ENCODE data around the gene CD248.

CD248 gene

DNA sequence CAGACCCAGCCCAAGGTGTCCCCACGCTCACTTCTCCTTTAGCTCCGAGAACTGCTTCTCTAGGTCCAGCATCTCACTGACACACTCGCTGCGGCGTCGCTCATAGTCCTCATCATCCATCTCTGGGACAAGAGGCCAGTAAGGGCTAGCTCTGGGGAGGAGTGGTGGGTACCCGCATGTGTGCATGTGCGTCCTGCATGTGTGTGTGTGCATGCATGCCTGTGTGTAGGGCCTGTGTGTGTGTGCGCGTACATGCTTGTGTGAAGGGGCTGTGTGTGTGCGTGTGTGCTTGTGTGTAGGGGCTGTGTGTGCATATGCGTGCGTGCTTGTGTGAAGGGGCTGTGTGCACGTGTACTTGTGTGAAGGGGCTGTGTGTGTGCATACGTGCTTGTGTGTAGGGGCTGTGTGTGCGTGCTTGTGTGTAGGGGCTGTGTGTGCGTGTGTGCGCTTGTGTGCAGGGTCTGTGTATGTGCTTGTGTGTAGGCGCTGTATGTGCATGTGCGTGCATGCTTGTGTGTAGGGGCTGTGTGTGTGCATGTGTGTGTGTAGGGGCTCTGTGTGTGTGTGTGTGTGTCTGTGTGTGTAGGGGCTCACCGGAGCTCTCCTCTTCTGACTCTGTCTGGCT is 24.8 kb upstream of the CD248 start:
- no peak for DNase-seq (ENCODE audit: low read depth in 1 of 2, low spot score in 1 of 2)

- DNase-seq (ENCODE audit: low read depth in 1 of 2, low spot score in 1 of 2) = no peak
Measured at GRCh38 chr11:66340596-66341501, 24.0 kb upstream of the CD248 start.

DNA sequence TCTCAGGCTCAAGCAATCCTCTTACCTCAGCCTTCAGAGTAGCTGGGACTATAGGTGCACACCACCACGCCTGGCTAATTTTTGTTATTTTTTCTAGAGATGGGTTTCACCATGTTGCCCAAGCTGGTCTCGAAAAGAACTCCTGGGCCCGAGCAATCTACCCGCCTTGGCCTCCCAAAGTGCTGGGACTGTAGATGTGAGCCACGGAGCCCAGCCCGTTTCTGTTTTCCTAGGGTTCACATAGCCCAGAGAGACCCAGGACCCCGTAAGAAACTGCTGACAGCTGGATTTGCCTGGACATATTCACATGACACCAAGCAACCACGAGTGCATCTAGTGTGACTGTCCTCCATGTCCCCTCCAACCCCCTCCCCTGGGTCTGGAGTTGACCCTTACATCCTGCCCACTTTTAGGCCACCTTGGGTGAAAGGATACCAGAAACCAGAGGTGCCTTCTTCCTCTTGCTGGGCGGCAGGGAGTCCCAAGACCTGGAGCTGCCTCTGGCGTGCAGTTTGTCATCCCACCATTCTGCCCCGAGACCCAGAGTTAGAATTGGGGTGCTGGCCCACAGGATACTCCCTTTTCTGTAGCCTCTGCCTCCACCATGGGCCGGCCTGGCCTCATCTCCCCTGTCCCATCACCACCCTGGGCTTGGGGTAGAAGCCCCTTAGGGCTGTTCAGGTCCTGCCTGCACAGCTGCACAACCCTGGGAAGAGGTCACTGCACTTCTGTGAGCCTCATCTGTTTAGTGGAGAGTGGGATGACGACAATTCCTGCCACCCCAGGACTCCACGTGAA is 23.0 kb upstream of the CD248 start:
- DNase-seq (ENCODE audit: low read depth in 1 of 2, low spot score in 1 of 2) = no peak

DNA sequence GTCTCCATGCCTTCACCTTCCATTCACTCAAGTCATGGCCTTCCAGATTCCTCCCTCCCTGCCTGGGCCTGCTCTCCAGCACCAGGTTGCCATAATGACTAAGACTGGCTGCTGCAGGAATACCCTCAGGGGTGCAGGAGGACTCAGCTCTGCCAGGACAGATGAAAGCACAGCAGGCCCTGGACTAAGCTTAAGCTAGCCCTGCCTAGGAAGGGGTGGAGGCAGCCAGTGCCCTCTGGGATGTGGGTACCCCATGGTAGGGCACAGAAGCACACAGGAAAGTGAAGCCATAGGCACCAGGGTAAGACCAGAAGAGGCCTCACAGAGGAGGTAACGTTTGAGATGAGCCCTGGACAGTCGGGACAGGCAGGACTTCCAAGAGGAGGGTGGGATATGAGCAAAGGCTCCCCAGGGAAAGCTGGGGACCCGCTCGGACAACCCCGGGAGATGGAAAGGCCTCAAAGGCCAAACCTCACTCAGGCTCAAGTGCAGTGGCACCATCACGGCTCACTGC is 22.4 kb upstream of the CD248 start:
- DNase-seq (ENCODE audit: low read depth in 1 of 2, low spot score in 1 of 2) = no peak

DNA sequence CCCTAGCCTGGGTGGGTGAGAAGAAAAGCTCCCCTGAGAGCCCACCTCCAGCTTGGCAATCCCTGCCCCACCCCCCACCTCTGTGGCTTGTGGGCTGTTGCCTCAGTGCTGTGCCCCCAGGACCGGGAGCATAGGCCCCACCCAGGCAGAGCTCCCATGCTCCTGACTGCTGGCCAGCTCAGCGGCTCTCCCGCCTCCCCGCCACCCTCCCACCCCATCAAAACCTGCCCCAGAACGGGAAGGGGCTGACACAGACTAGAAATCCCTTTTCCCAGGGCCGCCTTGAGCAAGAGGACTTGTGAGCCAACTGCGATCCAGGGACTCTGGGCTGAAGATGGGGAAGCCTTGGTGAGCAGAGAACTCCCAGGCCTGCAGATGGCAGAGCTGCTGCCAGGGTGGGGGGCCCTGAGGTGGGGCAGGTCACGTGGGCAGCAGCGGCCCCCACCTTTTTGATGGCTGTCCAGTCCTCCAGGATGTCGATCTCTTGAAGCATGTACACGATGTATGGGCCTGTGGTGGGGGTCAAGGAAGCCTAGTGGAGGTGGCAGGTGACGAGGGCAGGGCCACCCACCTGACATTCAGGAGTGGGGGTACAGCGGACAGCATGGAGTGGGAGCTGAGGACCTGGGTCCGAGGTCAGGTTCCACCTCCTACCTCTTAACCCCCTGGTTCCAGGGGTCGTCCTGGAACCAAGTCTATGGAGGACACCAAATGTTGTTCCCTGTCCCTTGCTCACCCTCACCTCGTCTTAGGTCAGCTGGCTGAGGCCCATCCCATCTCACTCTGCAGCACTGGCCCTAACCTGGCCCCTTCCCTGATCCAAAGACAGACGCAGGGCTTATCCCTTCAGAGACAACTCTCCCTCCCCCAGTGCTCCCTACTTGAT is 21.7 kb upstream of the CD248 start:
- no peak for DNase-seq (ENCODE audit: low read depth in 1 of 2, low spot score in 1 of 2)

- no peak for DNase-seq (ENCODE audit: low read depth in 1 of 2, low spot score in 1 of 2)
Measured at GRCh38 chr11:66337103-66337899, 20.5 kb upstream of the CD248 start.

DNA sequence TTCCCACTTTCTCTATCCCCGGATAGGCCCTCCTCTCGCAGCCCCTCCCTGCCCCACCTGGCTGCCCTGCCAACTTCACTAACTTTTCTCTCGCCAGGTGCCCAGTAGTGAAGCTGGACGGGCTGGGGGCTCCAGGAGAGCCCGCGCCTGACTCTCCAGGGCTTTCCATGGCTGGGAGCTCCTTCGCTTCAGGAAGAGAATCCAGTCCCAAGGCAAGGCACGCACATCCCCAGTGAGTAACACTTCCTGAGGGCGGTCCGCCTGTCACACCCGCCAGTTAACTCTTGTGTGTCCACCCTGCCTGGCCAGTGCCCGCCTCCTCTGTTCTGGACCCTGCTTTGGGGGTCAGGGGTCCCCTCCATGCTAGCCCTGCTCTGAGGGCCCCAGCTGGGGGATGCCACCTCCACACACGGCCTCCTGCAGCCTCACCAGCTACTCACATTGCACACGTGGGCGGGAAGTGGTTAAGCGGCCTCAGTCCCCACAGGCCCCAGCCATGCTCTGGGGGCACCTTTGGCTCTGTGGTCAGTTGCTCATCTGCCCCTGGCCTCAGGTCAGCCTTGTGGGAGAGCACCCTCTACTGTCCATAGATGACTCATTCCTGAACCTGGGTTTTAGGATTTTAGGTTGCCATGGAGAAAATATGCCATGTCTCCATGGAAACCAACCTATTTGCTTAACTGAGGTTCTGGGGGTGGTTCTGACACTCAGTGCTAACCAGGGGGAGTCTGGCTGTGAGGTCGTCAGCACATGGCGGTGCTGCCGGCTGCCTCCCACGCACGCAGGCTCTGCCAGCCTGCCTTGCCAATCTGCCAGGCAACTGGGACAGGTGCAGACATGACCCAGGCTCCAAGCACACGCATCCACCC is 19.6 kb upstream of the CD248 start, which contains the start of gene RIN1:
RIN1 (minus strand) TSS at position 201 of the 869 bp plus-strand sequence; CDS start at position 169, 32 bp downstream.
- DNase-seq (ENCODE audit: low read depth in 1 of 2, low spot score in 1 of 2) = no peak

DNA sequence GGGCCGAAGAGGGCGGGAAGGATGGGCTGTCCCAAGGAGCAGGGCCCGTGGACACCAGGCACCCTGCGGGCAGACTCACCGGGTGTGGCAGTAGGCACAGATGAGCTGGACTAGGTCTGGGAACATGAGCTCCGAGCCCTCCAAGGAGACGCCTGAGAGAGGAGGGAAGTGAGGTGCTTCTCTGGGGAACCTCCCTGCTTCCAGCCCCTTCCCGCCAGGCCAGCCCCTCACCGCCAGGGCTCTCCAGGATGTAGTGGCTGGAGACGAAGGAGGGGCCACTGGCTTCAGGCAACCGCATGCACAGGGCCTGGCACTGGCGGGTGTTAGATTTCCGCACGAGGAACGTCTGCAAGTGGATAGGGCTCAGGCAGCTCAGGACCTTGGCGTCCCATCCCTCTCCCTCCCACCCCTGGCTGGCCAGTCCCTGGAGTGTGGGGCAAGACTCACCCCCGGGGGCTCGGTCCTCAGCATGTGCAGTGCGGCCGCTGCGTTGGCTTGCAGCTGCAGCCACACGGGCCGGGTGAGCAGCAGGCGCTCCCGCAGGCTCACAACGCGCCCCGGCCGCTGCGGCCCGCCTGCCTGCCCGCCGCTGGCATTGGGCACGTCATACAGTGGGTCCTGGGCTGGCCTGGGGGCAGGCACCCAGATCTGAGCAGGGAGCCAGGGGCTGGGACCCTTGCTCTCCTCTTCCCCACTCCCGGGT is 18.8 kb upstream of the CD248 start:
- no peak for DNase-seq (ENCODE audit: low read depth in 1 of 2, low spot score in 1 of 2)

DNA sequence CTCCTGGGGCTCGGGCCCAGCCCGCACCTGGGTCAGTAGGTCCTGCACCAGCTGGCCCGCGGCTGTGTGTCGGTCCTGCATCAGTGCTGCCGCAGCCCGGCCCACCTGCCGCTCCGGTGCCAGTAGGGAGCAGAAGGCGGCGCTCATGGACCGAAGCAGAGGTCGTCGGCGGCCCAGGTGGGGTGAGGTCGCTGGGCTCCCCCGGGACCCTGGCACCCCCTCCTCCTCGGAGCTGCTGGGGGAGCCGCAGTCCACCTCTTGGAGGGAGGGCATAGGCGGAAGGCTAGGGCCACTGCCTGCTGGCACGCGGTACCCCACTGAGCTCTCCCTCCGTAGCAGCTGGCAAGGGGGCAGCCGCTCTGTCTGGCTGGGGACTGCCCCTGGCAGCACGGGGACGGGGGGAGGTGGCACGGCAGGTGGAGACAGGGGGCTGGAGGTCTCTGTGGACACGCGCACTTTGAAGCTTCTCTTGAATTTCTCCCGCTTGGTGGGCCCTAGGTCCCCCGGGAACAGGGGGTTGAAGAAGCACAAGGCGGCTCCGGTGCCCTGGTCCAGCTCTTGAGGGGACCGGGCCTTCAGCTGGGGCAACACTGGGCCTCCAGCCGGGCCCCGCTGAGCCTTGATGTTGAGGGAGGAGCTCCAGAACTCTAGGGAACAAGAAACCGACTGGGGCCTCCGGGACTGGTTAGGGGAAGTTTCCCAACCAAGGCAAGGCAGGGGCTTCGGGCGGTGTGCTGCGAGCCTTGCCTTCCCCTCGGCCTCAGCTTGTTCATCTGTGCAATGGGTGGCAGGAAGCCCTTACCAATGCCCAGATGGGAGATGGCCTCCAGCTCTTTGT is 18.0 kb upstream of the CD248 start:
- no peak for DNase-seq (ENCODE audit: low read depth in 1 of 2, low spot score in 1 of 2)

DNA sequence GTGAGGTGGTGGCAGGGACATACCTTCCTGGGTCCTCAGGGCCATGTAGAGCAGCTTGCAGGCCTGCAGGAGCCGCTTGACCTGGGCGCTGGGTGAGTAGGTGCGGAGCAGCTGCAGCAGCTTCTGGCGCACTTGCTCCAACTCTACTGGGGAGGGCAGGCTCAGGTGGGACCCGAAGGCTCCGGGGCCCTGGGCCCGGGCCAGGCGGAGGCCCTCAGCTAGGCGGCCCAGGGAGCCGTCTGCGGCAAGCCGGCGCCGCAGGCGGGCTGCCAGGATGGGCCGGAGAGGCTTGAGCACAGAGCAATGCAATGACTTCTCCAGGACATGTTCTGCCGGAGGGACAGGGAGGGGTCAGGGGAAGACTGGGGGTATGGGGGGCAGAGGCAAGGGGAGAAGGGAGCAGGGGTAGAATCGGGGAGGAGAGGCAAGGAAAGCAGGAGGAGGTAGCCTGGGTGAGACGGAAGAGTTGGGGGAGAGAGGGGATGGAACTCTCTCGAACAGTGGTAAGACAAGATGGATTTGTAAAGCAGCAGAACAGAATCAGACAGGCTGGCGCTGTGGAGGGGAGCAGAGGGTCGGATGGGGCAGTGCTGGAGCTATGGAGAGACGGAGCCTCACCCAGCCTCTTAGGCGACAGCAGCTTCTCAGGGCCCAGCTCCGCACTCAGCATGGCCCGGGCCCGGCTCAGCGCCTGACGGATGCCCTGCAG is 17.2 kb upstream of the CD248 start:
- no peak for DNase-seq (ENCODE audit: low read depth in 1 of 2, low spot score in 1 of 2)

GRCh38 chr11:66333220-66333877 is 16.5 kb upstream of the CD248 start:
- DNase-seq (ENCODE audit: low read depth in 1 of 2, low spot score in 1 of 2) = no peak

DNA sequence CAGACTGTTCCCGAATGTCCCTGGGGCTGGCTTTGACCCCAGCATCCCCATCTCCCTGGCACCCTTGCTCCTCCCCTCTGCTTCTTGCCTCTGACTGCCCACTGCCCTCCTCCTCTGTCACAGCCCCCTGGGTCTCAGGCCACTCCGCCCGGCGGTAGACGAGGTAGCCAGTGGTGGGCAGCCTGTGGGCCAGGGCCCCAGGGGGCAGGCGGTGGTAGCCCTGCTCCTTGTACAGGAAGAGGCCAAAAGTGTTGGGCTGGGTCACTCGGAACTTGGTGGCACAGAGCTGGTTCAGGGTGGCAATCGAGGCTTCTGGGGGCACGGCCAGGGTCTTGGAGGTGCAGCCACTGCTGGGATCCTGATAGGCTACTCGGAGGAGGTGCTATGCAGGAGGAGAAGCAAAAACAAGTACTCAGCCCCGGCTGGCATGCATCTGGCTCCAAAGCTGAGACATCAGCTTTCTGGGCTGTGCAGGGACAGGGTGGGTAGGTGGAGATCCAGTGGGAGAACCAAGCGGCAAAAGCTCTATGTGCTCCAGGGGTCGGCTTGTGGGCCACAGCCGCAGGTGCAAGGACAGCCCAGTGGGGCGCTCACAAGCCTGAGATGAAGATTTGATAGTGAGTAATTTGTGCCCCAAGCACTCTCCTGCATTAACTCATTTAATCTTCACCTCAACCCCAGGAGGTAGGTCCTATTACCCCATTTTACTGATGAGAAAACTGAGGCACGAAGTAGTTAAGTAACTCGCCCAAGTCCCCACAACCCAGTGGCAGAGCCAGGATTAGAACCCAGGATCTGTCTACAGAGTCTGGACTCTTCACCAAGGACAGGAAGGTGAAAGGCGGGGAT is 15.8 kb upstream of the CD248 start:
- DNase-seq (ENCODE audit: low read depth in 1 of 2, low spot score in 1 of 2) = no peak

GRCh38 chr11:66331542-66332370 is 14.9 kb upstream of the CD248 start:
- DNase-seq (ENCODE audit: low read depth in 1 of 2, low spot score in 1 of 2) = no peak

- no peak for DNase-seq (ENCODE audit: low read depth in 1 of 2, low spot score in 1 of 2)
Measured at GRCh38 chr11:66330931-66331330, 14.1 kb upstream of the CD248 start.

Measured in stimulated activated CD4-positive, alpha-beta T cell treated with anti-CD3 and anti-CD28 coated beads, Interleukin-15, amount 100 ng/mL, for 1 hour (primary cell).